Left colon (tissue), 2 donors: ENCODE results near the gene CYBB. TPM values are rescaled to one million over a fixed set of nuclear protein-coding genes. Genes with fewer than 3 reads are reported as not detected.

Experiments used
- total RNA-seq, 2 donors: library from RNA; stranded (reverse); fragmentation: NEBNext Ultra II Directional; extraction: Animal tissue kit (Norgen Biotek cat#: 25700); gene quantifications; one replicate each; pipeline ENCODE4 v1.2.1, GENCODE V29; 2021
- donor health status: DM: no; HTN: no; CAD: no.
- donor health status: DM: yes; HTN: yes; CAD: no.

The CYBB gene
- total RNA-seq, 2 donors from 2014 or later, result 8.8 to 23.5 TPM

Other genes starting within 250 kb of the CYBB start
- gene LANCL3, start 208.4 kb upstream of the CYBB start, total RNA-seq, result 1 to 10 TPM; 4.6 to 5.5 TPM
- gene XK, start 94.3 kb upstream of the CYBB start, total RNA-seq, result 10 to 100 TPM; 26.7 to 34.3 TPM
- 10 to 100 TPM; 21.0 to 22.5 TPM for gene DYNLT3, start 67.5 kb downstream of the CYBB start, total RNA-seq
- gene SYTL5, start 226.5 kb downstream of the CYBB start, total RNA-seq, result 10 to 100 TPM in 1 of 2 donors, 1 to 10 TPM in 1; 10.0 to 15.6 TPM